HG03060 (cell line): ENCODE measurements around the gene CERS5.

ENCODE experiments used
- ATAC-seq: cut with Tn5 transposase; IDR thresholded peaks from one replicate; pipeline ENCODE4 v1.9.1; 2021; ENCODE audit warnings: low read depth, moderate number of reproducible peaks; ENCODE audit not compliant: unreplicated experiment

Gene CERS5

DNA sequence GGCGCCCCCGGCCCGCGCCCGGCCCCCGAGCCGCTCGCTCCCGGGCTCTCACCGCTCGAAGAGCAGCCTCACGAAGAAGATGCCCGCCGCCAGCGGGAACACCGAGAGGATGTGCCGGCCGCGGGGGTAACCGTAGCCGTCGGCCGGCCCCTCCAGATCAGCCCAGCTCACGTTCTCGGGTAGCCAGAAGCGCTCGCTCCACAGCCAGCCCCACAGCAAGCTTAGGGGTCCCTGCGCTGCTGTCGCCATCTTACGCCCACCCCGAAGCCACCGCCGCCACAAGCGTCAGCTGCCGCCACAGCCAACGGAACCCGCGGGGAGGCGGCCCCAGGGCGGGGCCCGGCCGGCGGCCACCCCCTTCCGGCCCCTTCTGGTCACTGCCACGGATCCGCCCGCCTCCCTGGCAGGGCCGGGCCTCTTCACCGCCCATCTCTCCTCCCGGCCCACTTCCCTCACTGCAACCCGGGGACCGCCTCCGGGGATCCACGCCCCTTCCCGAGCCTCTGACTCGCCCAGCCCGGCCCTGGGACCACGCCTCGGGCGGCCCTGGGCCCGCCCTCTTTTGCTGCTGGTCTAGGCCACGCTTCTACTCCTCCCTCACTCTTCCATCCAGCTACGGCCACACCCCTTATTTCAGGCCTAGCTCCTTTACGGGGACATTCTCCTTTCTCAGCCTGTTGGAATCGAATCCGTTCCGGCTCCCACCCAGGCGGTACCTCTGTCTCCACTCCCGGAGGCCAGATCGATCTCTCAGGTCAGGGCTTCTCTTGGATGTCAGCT, at the start of gene CERS5:
Gene CERS5, minus strand, starts transcription at position 321 of the 780 bp plus-strand sequence. Its CDS starts 72 bp downstream, at position 249.
- ATAC-seq: peak; percentile 90

GRCh38 chr12:50215033-50215432, 47.9 kb upstream of the CERS5 start:
- ATAC-seq: no peak

DNA sequence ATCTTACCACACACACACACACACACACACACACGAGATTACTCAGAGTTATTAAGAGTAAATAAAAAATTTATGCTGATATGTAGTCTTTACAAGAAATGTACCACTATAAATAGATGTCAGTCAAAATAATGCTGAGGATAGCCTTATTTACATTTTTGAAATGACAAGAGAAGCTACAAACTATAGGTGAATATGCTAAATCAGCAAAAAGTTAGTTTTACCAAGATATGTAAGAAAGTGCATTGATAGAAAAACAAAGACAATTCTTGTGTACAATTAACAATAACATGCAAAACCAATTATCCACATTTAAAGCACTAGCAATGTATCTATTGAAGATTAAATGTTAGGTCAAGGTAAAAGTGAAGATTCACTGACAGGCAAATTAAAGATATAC, 46.8 kb upstream of the CERS5 start:
- ATAC-seq: no peak

GRCh38 chr12:50213439-50213838, 46.3 kb upstream of the CERS5 start:
- no peak for ATAC-seq

DNA sequence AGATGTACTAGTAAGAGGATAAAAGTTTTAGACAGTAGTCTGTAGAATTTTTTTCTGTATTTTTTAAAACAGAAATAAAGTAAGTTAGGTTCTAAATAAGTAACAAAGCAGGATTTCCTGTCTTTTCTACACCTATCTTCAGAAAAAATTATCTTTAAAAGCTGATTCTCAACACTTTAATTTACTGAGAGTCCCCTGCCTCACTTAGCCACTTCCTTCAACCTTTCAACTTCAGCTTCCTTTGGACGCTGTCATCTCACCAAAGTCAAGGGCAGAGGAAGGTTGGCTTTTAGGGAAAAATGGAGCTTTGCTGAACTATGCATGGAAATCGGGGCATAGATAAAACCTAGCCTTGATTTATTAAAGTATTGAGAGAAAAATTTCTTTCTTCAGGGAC, 44.9 kb upstream of the CERS5 start:
- ATAC-seq: no peak

DNA sequence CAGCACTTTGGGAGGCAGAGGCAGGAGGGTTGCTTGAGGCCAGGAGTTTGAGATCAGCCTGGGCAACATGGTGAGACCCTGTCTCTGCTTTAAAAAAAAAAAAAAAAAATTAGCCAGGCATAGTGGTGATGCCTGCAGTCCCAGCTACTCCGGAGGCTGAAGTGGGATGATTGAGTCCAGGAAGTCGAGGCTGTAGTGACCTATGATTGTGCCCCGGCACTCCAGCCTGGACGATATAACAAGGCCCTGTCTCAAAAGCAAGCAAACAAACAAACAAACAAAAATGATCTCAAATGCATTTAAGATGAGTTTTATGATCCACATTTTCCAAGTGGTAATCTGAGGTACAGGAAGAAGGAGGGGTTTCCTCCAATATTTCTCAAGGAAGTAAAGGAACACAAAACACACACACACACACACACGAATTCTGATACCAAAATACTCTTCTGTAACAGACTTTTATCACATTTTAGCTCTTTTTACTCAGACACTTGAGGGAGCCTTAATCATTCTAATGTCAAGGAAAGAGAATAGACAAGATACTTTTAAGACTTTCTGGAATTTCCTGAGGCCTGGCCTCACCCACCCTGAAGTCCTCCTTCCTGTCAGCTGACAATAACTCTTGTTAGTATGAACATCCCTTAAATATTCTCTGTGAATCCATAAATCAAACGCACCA, 44.4 kb upstream of the CERS5 start:
- ATAC-seq: no peak

DNA sequence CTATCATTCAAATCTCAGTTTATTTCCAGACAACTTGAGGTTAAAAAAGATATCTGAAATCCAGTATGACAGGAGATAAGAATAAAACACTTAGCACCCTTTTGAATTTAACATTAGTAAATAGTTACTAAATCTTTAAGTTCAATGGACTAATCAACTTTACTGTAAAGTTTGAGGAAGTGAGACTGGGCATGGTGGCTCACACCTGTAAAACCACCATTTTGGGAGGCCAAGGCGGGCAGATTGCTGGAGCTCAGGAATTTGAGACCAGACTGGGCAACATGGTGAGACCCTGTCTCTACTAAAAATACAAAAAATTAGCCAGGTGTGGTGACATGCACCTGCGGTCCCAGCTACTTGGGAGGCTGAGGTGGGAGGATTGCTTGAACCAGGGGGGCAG, 40.3 kb upstream of the CERS5 start:
- ATAC-seq: no peak

GRCh38 chr12:50205648-50206047, 38.5 kb upstream of the CERS5 start:
- no peak for ATAC-seq

- ATAC-seq: no peak
Measured at GRCh38 chr12:50203691-50204090, 36.5 kb upstream of the CERS5 start.

GRCh38 chr12:50201987-50202521, 34.9 kb upstream of the CERS5 start:
- no peak for ATAC-seq

GRCh38 chr12:50200552-50201273, 33.5 kb upstream of the CERS5 start:
- ATAC-seq: no peak

DNA sequence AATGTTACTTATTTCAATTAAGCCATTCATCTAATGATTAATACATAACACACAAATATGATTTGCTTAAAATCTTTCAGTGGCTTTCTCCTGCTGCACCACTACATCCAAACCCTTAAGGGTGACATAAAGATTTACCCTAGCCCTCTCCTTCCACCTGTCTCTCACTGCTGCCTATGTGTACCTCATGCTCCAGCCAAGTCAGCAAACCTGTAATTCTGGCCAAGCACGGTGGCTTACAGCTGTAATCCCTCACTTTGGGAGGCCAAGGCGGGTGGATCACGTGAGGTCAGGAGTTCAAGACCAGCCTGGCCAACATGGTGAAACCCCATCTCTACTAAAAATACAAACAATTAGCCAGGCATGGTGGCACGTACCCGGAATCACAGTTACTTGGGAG, 31.7 kb upstream of the CERS5 start:
- no peak for ATAC-seq

DNA sequence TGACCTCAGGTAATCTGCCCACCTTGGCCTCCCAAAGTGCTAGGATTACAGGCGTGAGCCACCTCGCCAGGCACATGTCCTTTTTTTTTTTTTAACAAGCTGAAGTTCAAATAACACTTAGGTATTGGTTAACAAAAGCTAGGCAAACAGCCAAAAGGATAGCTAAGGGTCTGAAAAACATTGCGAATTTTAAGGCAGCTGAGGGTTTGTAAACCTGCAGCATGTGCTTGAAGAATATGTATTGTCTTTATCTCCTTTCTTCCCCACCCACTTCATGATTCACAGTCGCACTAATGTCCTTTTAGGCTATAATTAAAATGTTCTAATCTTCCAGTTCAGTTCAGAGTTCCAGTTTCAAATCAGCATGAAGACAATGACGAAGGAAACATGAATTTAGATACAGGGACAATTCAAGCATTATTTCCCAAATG, 30.1 kb upstream of the CERS5 start:
- ATAC-seq: no peak

- no peak for ATAC-seq
Measured at GRCh38 chr12:50196537-50196936, 29.4 kb upstream of the CERS5 start.

GRCh38 chr12:50195832-50196231, 28.7 kb upstream of the CERS5 start:
- ATAC-seq: no peak

DNA sequence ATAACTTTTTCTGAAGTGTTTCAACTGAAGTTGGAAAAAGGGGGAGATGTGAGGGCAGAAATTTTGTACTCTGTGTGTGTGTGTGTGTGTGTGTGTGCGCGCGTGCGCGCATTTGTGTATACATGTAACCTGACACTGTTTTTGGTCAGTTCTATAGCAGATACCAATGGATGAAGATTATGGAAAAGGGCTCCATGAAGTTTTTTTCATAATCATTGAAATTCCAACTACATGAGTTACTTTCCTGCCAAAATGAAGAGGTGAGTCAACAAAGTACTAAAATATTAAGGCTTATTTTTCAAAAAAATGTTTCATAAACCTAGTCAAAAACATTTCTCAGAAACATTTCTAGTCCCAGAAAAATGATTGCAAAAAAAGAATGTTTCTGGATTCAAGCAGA, 25.7 kb upstream of the CERS5 start:
- ATAC-seq: no peak

- ATAC-seq: no peak
Measured at GRCh38 chr12:50192236-50192635, 25.1 kb upstream of the CERS5 start.

DNA sequence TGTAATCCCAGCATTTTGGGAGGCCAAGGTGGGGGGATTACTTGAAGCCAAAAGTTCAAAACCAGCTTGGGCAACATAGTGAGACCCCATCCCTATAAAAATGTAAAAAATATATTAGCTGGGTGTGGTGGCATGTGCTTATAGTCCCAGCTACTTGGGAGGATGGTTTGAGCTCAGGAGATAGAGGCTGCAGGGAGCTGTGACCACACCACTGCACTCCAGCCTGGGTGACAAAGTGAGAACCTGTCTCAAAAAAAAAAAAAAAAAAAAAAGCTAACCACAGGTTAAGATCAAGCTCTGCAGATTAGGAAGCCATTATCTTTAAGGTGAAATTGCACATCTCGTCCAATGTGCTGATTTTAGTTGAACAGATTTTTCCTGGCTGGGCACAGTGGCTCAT, 23.7 kb upstream of the CERS5 start:
- no peak for ATAC-seq

DNA sequence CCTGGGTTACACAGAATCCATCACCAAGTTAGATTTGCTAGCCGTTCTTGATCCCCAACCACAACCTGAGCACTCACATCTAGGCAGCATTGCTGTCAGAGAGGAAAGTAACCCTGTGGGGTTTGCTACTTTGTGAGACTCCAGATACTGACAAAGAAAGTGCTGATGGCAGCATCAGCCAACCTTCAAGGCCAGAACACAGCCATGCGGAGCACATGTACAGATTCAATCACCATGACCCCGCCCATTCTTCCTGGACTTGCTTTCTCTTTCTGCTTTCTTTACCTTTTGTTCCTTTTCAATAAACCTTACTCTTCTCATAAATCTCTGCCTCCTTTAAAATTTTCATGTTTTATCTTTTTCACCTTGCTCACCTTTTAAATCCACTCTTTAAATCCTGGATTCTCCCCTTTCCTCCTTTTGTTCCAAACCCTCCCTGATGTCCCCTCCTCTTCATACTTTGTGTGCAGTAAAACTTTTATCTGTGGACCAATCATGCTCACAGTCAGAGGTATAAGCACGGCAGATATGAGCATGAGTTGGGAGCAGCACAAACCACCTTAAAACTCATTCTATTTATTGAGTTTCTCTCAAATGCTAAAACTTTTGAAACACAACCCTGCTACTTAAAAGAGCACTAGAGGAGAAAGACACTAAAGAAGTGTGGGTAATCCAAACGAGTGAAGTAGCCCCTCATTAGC, 21.9 kb upstream of the CERS5 start:
- ATAC-seq: no peak

DNA sequence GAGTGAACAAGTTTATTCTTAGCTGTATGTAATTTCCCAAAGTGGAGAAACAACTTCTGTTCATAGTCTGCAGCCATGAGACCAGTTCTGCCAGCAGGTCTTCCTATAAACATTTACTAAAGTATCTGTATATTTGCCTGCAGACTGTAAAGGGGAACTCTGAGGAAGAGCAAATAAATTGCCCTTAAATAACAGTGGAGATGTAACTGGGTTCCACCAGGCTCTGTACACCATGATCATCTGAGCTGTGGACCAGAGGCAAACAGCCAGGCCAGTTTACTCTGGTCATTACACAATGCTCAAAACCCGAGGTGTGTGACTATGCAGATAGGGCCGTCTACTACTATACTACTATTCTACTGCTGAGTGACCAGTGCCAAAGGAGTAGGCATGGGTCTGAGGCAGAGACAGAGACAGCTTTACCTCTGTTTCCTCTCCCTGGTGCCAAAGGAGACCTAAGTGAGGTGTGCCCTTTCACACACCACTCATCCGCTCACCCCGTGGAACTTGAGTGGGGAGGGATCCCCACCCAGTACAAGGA, 21.1 kb upstream of the CERS5 start:
- no peak for ATAC-seq
